Measurements from ENCODE around the gene TBC1D10B.
A peak's percentile ranks its signal among the peaks of the same experiment; 100 is the strongest.

Gene TBC1D10B

DNA sequence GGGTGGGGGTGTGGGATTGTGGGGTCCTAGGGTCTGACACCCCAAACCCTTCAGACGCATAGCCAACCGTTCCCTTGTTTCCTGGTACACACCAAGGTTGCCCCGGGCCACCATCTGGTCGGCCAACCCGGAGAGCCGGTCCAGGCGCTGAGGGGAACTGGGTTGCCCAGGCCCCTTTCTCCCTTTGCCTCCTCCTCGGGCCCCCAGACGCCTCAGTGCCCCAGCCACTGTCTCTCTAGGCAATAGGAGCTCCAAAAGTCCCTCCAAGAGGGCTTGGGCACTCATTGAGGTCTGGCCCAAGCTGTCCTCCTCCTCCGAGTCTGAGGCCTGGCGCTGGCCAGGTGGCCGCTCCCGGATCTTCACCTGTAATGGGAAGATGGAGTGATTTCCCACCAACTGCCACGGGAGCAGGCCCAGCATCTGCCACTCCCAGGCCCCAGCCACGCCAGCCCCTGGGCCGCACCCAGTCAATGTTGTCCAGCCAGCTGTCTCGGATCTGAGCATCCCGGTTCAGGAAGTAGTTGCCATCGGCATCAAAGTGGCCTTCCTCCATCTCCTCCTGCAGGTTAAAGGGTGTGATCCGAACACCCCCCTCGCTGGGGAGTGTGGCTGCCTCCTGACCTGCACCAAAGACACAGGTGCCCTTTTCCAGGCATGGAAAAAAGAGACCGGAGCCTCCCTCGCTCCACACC lies 16.7 kb downstream of the TBC1D10B start:
- H3K27ac ChIP-seq (ENCODE audit: insufficient read depth, low read depth, low read length, poor library complexity, severe bottlenecking), result no peak overlapping the region
- H3K27me3 ChIP-seq (ENCODE audit: control insufficient read depth, insufficient read depth, low read length, poor library complexity, severe bottlenecking), result no peaks in the 10 kb centered on the region
- peaks cover 32% of the 10 kb centered on the region for H3K36me3 ChIP-seq (ENCODE audit: control insufficient read depth, insufficient read depth, low read length)
- H3K4me1 ChIP-seq (ENCODE audit: control insufficient read depth, insufficient read depth, low read length), result no peaks in the 10 kb centered on the region
- no peaks in the 10 kb centered on the region for H3K9me3 ChIP-seq (ENCODE audit: control insufficient read depth, low read length)
- 94 to 95% methylated on average over 23 of the region's 23 CpGs for WGBS, 2 experiments
- H3K4me3 ChIP-seq (ENCODE audit: insufficient read depth, low read depth, low read length), result peak overlapping the region; percentile 97

- WGBS, 2 experiments, result 92 to 93% methylated on average over 14 of the region's 14 CpGs
- Histone ChIP-seq H3K36me3 (ENCODE audit: control insufficient read depth, insufficient read depth, low read length) (peaks cover 32% of the 10 kb centered on the region), H3K27me3 (ENCODE audit: control insufficient read depth, insufficient read depth, low read length, poor library complexity, severe bottlenecking) (no peaks in the 10 kb centered on the region), H3K4me1 (ENCODE audit: control insufficient read depth, insufficient read depth, low read length) (no peaks in the 10 kb centered on the region), H3K4me3 (ENCODE audit: insufficient read depth, low read depth, low read length) (no peak overlapping the region), H3K9me3 (ENCODE audit: control insufficient read depth, low read length) (no peaks in the 10 kb centered on the region), H3K27ac (ENCODE audit: insufficient read depth, low read depth, low read length, poor library complexity, severe bottlenecking) (no peak overlapping the region)
Measured at GRCh38 chr16:30352488-30353401, 17.5 kb downstream of the TBC1D10B start.

- 95% methylated on average over 11 of the region's 11 CpGs for WGBS, 2 experiments
- no peak overlapping the region for H3K4me3 ChIP-seq (ENCODE audit: insufficient read depth, low read depth, low read length)
Measured at GRCh38 chr16:30351586-30352419, 18.5 kb downstream of the TBC1D10B start.

DNA sequence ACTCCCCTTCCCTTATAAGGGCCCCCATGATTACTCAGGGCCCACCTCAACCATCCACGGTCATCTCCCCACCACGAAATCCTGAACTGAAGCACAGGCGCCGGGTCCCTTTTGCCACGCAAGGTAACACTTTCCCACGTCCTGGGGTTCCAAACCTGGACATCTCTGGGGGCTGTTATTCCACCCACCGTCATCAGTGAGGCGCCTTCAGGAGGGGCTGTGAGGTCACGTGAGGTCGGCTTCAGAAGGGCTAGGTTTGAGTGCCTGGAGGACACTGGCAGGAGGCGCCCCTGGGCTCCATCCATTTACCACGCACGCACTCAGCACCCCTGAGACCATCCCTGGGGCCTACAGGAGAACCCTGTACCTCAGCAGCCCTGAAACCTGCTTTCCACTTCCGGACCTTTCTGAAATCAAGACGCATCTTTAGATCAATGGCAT lies 19.3 kb downstream of the TBC1D10B start:
- no peaks in the 10 kb centered on the region for H3K27me3 ChIP-seq (ENCODE audit: control insufficient read depth, insufficient read depth, low read length, poor library complexity, severe bottlenecking)
- H3K36me3 ChIP-seq (ENCODE audit: control insufficient read depth, insufficient read depth, low read length), result peaks cover 32% of the 10 kb centered on the region
- H3K27ac ChIP-seq (ENCODE audit: insufficient read depth, low read depth, low read length, poor library complexity, severe bottlenecking), result no peak overlapping the region
- WGBS, 2 experiments, result 95 to 96% methylated on average over 15 of the region's 15 CpGs
- no peaks in the 10 kb centered on the region for H3K9me3 ChIP-seq (ENCODE audit: control insufficient read depth, low read length)
- no peaks in the 10 kb centered on the region for H3K4me1 ChIP-seq (ENCODE audit: control insufficient read depth, insufficient read depth, low read length)
- H3K4me3 ChIP-seq (ENCODE audit: insufficient read depth, low read depth, low read length), result no peak overlapping the region

More at GRCh38 chr16:30351586-30352419, 18.5 kb downstream of the TBC1D10B start:
- Histone ChIP-seq H3K4me1 (ENCODE audit: control insufficient read depth, insufficient read depth, low read length) (no peaks in the 10 kb centered on the region), H3K9me3 (ENCODE audit: control insufficient read depth, low read length) (no peaks in the 10 kb centered on the region), H3K27ac (ENCODE audit: insufficient read depth, low read depth, low read length, poor library complexity, severe bottlenecking) (no peak overlapping the region), H3K27me3 (ENCODE audit: control insufficient read depth, insufficient read depth, low read length, poor library complexity, severe bottlenecking) (no peaks in the 10 kb centered on the region), H3K36me3 (ENCODE audit: control insufficient read depth, insufficient read depth, low read length) (peaks cover 32% of the 10 kb centered on the region)

GRCh38 chr16:30350134-30350871 lies 20.0 kb downstream of the TBC1D10B start:
- Histone ChIP-seq H3K27me3 (ENCODE audit: control insufficient read depth, insufficient read depth, low read length, poor library complexity, severe bottlenecking) (no peaks in the 10 kb centered on the region), H3K4me1 (ENCODE audit: control insufficient read depth, insufficient read depth, low read length) (no peaks in the 10 kb centered on the region), H3K36me3 (ENCODE audit: control insufficient read depth, insufficient read depth, low read length) (peaks cover 32% of the 10 kb centered on the region), H3K4me3 (ENCODE audit: insufficient read depth, low read depth, low read length) (no peak overlapping the region), H3K9me3 (ENCODE audit: control insufficient read depth, low read length) (no peaks in the 10 kb centered on the region), H3K27ac (ENCODE audit: insufficient read depth, low read depth, low read length, poor library complexity, severe bottlenecking) (no peak overlapping the region)
- 94 to 96% methylated on average over 3 of the region's 3 CpGs for WGBS, 2 experiments

- peaks cover 32% of the 10 kb centered on the region for H3K36me3 ChIP-seq (ENCODE audit: control insufficient read depth, insufficient read depth, low read length)
Measured at GRCh38 chr16:30349675-30350074, 20.6 kb downstream of the TBC1D10B start.

DNA sequence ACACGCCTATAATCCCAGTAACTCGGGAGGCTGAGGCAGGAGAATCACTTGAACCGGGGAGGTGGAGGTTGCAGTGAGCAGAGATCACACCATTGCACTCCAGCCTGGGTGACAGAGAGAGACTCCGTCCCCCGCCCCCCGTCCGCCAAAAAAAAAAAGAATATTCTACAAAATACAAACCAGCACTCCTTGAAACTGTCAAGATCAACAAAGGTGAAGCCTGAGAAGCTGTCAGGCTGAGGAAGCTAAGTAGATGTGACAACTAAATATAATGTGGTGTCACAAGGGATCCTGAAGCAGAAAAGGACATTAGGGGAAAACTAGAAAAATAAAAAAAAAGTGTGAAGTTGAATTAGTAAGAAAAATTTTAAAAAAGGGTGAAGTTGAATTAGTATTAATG lies 21.4 kb downstream of the TBC1D10B start:
- no peaks in the 10 kb centered on the region for H3K27me3 ChIP-seq (ENCODE audit: control insufficient read depth, insufficient read depth, low read length, poor library complexity, severe bottlenecking)
- peaks cover 32% of the 10 kb centered on the region for H3K36me3 ChIP-seq (ENCODE audit: control insufficient read depth, insufficient read depth, low read length)
- H3K4me3 ChIP-seq (ENCODE audit: insufficient read depth, low read depth, low read length), result no peak overlapping the region
- no peaks in the 10 kb centered on the region for H3K4me1 ChIP-seq (ENCODE audit: control insufficient read depth, insufficient read depth, low read length)
- H3K9me3 ChIP-seq (ENCODE audit: control insufficient read depth, low read length), result no peaks in the 10 kb centered on the region
- H3K27ac ChIP-seq (ENCODE audit: insufficient read depth, low read depth, low read length, poor library complexity, severe bottlenecking), result no peak overlapping the region
- WGBS, 2 experiments, result 98 to 99% methylated on average over 6 to 7 of the region's 7 CpGs

More at GRCh38 chr16:30349675-30350074, 20.6 kb downstream of the TBC1D10B start:
- no peak overlapping the region for H3K4me3 ChIP-seq (ENCODE audit: insufficient read depth, low read depth, low read length)
- WGBS, 2 experiments, result 97 to 98% methylated on average over 3 of the region's 3 CpGs
- no peak overlapping the region for H3K27ac ChIP-seq (ENCODE audit: insufficient read depth, low read depth, low read length, poor library complexity, severe bottlenecking)
- no peaks in the 10 kb centered on the region for H3K27me3 ChIP-seq (ENCODE audit: control insufficient read depth, insufficient read depth, low read length, poor library complexity, severe bottlenecking)
- H3K4me1 ChIP-seq (ENCODE audit: control insufficient read depth, insufficient read depth, low read length), result no peaks in the 10 kb centered on the region
- H3K9me3 ChIP-seq (ENCODE audit: control insufficient read depth, low read length), result no peaks in the 10 kb centered on the region

- Histone ChIP-seq H3K27me3 (ENCODE audit: control insufficient read depth, insufficient read depth, low read length, poor library complexity, severe bottlenecking) (no peaks in the 10 kb centered on the region), H3K4me3 (ENCODE audit: insufficient read depth, low read depth, low read length) (no peak overlapping the region), H3K9me3 (ENCODE audit: control insufficient read depth, low read length) (no peaks in the 10 kb centered on the region), H3K27ac (ENCODE audit: insufficient read depth, low read depth, low read length, poor library complexity, severe bottlenecking) (no peak overlapping the region), H3K36me3 (ENCODE audit: control insufficient read depth, insufficient read depth, low read length) (peaks cover 24% of the 10 kb centered on the region), H3K4me1 (ENCODE audit: control insufficient read depth, insufficient read depth, low read length) (no peaks in the 10 kb centered on the region)
- 93% methylated on average over 8 of the region's 8 CpGs for WGBS, 2 experiments
Measured at GRCh38 chr16:30348113-30348512, 22.2 kb downstream of the TBC1D10B start.

GRCh38 chr16:30346286-30346685 lies 24.0 kb downstream of the TBC1D10B start:
- 89 to 95% methylated on average over 3 of the region's 3 CpGs for WGBS, 2 experiments

More at GRCh38 chr16:30346286-30346685, 24.0 kb downstream of the TBC1D10B start:
- Histone ChIP-seq H3K4me3 (ENCODE audit: insufficient read depth, low read depth, low read length) (no peak overlapping the region), H3K4me1 (ENCODE audit: control insufficient read depth, insufficient read depth, low read length) (no peaks in the 10 kb centered on the region), H3K27ac (ENCODE audit: insufficient read depth, low read depth, low read length, poor library complexity, severe bottlenecking) (no peak overlapping the region), H3K27me3 (ENCODE audit: control insufficient read depth, insufficient read depth, low read length, poor library complexity, severe bottlenecking) (no peaks in the 10 kb centered on the region), H3K36me3 (ENCODE audit: control insufficient read depth, insufficient read depth, low read length) (peaks cover 7% of the 10 kb centered on the region), H3K9me3 (ENCODE audit: control insufficient read depth, low read length) (no peaks in the 10 kb centered on the region)

Data from ectodermal cell (in vitro differentiated cells).